Stimulated activated CD8-positive, alpha-beta memory T cell treated with anti-CD3 and anti-CD28 coated beads, Interleukin-4, amount 100 ng/mL, for 1 hour (primary cell): ENCODE measurements around the gene PREX1.

Source experiments
- DNase-seq, 2 donors: peaks; one replicate each; pipeline ENCODE4 v3.0.0-alpha.2; 2020; ENCODE audit warnings: low read depth in 2 of 2, low spot score in 1 of 2

PREX1 gene

GRCh38 chr20:48626938-48627736 is 200.7 kb downstream of the PREX1 start:
- DNase-seq: no peak

- no peak for DNase-seq
Measured at GRCh38 chr20:48626226-48626937, 201.4 kb downstream of the PREX1 start.

GRCh38 chr20:48625136-48625900 is 202.5 kb downstream of the PREX1 start:
- no peak for DNase-seq

GRCh38 chr20:48624315-48625020 is 203.3 kb downstream of the PREX1 start:
- DNase-seq: no peak

GRCh38 chr20:48623906-48624265 is 203.9 kb downstream of the PREX1 start:
- no peak for DNase-seq

GRCh38 chr20:48623176-48623905 is 204.5 kb downstream of the PREX1 start:
- DNase-seq: no peak

- DNase-seq: no peak
Measured at GRCh38 chr20:48622421-48622820, 205.4 kb downstream of the PREX1 start.

GRCh38 chr20:48621376-48622078 is 206.3 kb downstream of the PREX1 start:
- DNase-seq: no peak

- peak; percentile 34 to 41 for DNase-seq
Measured at GRCh38 chr20:48620507-48621375, 207.1 kb downstream of the PREX1 start.

- no peak for DNase-seq
Measured at GRCh38 chr20:48620154-48620506, 207.7 kb downstream of the PREX1 start.

- DNase-seq: no peak
Measured at GRCh38 chr20:48619126-48620101, 208.4 kb downstream of the PREX1 start.

- no peak for DNase-seq
Measured at GRCh38 chr20:48618631-48619030, 209.2 kb downstream of the PREX1 start.

- no peak for DNase-seq
Measured at GRCh38 chr20:48618052-48618451, 209.7 kb downstream of the PREX1 start.

GRCh38 chr20:48617481-48617880 is 210.3 kb downstream of the PREX1 start:
- DNase-seq: no peak

- no peak for DNase-seq
Measured at GRCh38 chr20:48616481-48616880, 211.3 kb downstream of the PREX1 start.

GRCh38 chr20:48615871-48616270 is 211.9 kb downstream of the PREX1 start:
- DNase-seq: no peak

GRCh38 chr20:48614593-48615274 is 213.1 kb downstream of the PREX1 start:
- DNase-seq: no peak
